Ishikawa (cell line): Measurements from ENCODE around the gene GRID1.

Experiments
- CEBPB ChIP-seq: IDR thresholded peaks from 2 replicates; pipeline ENCODE4 v1.6.1; 2012
- CREB1 ChIP-seq: IDR thresholded peaks from 2 replicates; pipeline ENCODE4 v1.6.1; 2012; ENCODE audit warnings: low read depth
- EGR1 ChIP-seq: IDR thresholded peaks from 2 replicates; pipeline ENCODE4 v1.6.1; 2012
- EP300 ChIP-seq: IDR thresholded peaks from 2 replicates; pipeline ENCODE4 v1.6.1; 2012; ENCODE audit warnings: borderline replicate concordance
- FOXM1 ChIP-seq: IDR thresholded peaks from 2 replicates; pipeline ENCODE4 v1.6.1; 2012; ENCODE audit warnings: low read depth, borderline replicate concordance
- MAX ChIP-seq: IDR thresholded peaks from 2 replicates; pipeline ENCODE4 v1.6.1; 2012
- NFIC ChIP-seq: IDR thresholded peaks from 2 replicates; pipeline ENCODE4 v1.6.1; 2012
- RAD21 ChIP-seq: IDR thresholded peaks from 2 replicates; pipeline ENCODE4 v1.6.1; 2012; ENCODE audit warnings: low read depth
- TAF1 ChIP-seq: IDR thresholded peaks from 2 replicates; pipeline ENCODE4 v1.6.1; 2012; ENCODE audit warnings: low read depth, mild to moderate bottlenecking
- YY1 ChIP-seq: IDR thresholded peaks from 2 replicates; pipeline ENCODE4 v1.6.1; 2012; ENCODE audit warnings: low read depth
- ZBTB7A ChIP-seq: IDR thresholded peaks from 2 replicates; pipeline ENCODE4 v1.6.1; 2012; ENCODE audit warnings: low read depth
- TF ChIP-seq, protein P1 (sequence below): IDR thresholded peaks from 2 replicates; pipeline ENCODE4 v1.6.1; 2012

DNA sequence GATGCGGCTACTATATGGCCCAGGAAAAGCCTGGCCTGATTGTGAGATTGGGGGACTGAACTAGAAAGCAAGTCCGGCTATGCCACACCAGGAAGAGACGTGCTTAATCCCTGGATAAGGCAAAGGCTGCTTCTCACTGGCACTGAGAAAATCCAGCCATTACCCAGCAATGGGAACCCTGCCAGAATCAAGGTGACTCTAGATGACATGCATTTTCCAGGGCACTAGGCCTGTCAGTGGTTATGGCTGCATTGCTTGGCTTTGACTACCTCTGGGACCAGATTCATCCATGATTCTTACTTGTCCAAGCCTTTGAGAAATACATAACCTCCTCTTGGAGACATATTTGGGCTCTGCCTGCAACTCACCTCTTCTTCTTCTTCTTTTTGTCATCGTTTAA is 317.2 kb downstream of the GRID1 start:
- TF ChIP-seq CEBPB (no peak), RAD21 (no peak), NFIC (no peak), EP300 (no peak), MAX (no peak), EGR1 (no peak), YY1 (no peak), FOXM1 (no peak), CREB1 (no peak), ZBTB7A (no peak), TAF1 (no peak)
- TF ChIP-seq, protein P1, sequence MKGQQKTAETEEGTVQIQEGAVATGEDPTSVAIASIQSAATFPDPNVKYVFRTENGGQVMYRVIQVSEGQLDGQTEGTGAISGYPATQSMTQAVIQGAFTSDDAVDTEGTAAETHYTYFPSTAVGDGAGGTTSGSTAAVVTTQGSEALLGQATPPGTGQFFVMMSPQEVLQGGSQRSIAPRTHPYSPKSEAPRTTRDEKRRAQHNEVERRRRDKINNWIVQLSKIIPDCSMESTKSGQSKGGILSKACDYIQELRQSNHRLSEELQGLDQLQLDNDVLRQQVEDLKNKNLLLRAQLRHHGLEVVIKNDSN: no peak
